Lung (tissue), 16 donors: Measurements from ENCODE around the gene APOBEC3A. TPM values are rescaled to one million over a fixed set of nuclear protein-coding genes. Genes with fewer than 3 reads are reported as not detected.

Experiments used
- ATAC-seq: fragments of 200-7000 bp; cut with Tn5 transposase; one replicate; pipeline ENCODE4 v1.9.1; 2020; ENCODE audit warnings: moderate number of reproducible peaks; ENCODE audit not compliant: insufficient read depth, low FRiP score
- DNase-seq, 3 donors: peaks; one replicate each; pipeline ENCODE4 v3.0.0-alpha.2; 2013 to 2017
- H3K27ac ChIP-seq, 2 donors: one replicate each; pipeline ENCODE4 v1.5.1; 2013; ENCODE audit warnings: mild to moderate bottlenecking in 2 of 2, moderate library complexity in 2 of 2, control low read depth in 1 of 2, inconsistent platforms in 1 of 2, low read depth in 1 of 2, low read length in 1 of 2
- H3K27me3 ChIP-seq, 3 donors: one replicate each; pipeline ENCODE4 v1.5.1; 2013; ENCODE audit warnings: low read length in 2 of 3; ENCODE audit not compliant: control insufficient read depth in 3 of 3, insufficient read depth in 3 of 3
- H3K36me3 ChIP-seq, 4 donors: one replicate each; pipeline ENCODE4 v1.5.1; 2013; ENCODE audit warnings: low read length in 4 of 4, mild to moderate bottlenecking in 1 of 4, moderate library complexity in 1 of 4; ENCODE audit not compliant: control insufficient read depth in 4 of 4, insufficient read depth in 4 of 4
- H3K4me1 ChIP-seq, 5 donors: one replicate each; pipeline ENCODE4 v1.5.1; 2013; ENCODE audit warnings: low read length in 5 of 5, mild to moderate bottlenecking in 2 of 5, moderate library complexity in 1 of 5; ENCODE audit not compliant: control insufficient read depth in 5 of 5, insufficient read depth in 5 of 5
- H3K4me3 ChIP-seq: one replicate; pipeline ENCODE4 v1.5.1; 2013; ENCODE audit warnings: mild to moderate bottlenecking, control low read depth, moderate library complexity
- H3K9ac ChIP-seq, 2 donors: one replicate each; pipeline ENCODE4 v1.5.1; 2013; ENCODE audit warnings: low read length in 2 of 2, control low read depth in 1 of 2; ENCODE audit not compliant: insufficient read depth in 1 of 2
- H3K9me3 ChIP-seq, 4 donors: one replicate each; pipeline ENCODE4 v1.5.1; 2013; ENCODE audit warnings: low read length in 3 of 4, mild to moderate bottlenecking in 1 of 4, moderate library complexity in 1 of 4; ENCODE audit not compliant: control insufficient read depth in 4 of 4, insufficient read depth in 3 of 4
- WGBS, 2 donors: extraction: QIAGEN DNeasy Blood & Tissue Kit; methylation state at CpG; one replicate each; pipeline ENCODE4 v1.1.7; 2013; 5-methylcytosine and 5-hydroxymethylcytosine counted together
- long read RNA-seq, 5 donors: transcript quantifications; one replicate each; lab custom pipeline, GENCODE V29; 2026
- polyA plus RNA-seq, 2 donors: library from polyadenylated mRNA; stranded (reverse); fragments of 200-250 nt; gene quantifications; one replicate each; pipeline ENCODE4 v1.2.1, GENCODE V29; 2013
- total RNA-seq, 2 donors: library from RNA; depleted of rRNA in 1 of 2; stranded (reverse); fragments of >200 nt in 1 of 2; gene quantifications; one replicate each; pipeline ENCODE4 v1.2.1, GENCODE V29; 2014 to 2021
- TF ChIP-seq, protein P1 (sequence below): IDR thresholded peaks from 2 replicates; pipeline ENCODE4 v1.5.1; 2012; ENCODE audit warnings: mild to moderate bottlenecking; ENCODE audit errors: control extremely low read depth, extremely low read depth
- donor health status: control.
- donor health status: control.
- donor health status: Bipolar disorder and iron deficiency.
- donor health status: healthy.
- donor health status: DM: yes; HTN: yes; CAD: no.

Gene APOBEC3A
- 10 to 100 TPM in 1 of 2 donors, 1 to 10 TPM in 1; 6.2 to 12.0 TPM for total RNA-seq
- polyA plus RNA-seq = 10 to 100 TPM in 1 of 2 donors, 1 to 10 TPM in 1; 1.1 to 68.3 TPM
- long read RNA-seq, donor 1 = 0 reads
- long read RNA-seq, donor 2 = 0 reads
- long read RNA-seq, donor 3 = 0 reads
- long read RNA-seq, donor 4 = 0 reads
- long read RNA-seq, donor 5 = 0 reads

DNA sequence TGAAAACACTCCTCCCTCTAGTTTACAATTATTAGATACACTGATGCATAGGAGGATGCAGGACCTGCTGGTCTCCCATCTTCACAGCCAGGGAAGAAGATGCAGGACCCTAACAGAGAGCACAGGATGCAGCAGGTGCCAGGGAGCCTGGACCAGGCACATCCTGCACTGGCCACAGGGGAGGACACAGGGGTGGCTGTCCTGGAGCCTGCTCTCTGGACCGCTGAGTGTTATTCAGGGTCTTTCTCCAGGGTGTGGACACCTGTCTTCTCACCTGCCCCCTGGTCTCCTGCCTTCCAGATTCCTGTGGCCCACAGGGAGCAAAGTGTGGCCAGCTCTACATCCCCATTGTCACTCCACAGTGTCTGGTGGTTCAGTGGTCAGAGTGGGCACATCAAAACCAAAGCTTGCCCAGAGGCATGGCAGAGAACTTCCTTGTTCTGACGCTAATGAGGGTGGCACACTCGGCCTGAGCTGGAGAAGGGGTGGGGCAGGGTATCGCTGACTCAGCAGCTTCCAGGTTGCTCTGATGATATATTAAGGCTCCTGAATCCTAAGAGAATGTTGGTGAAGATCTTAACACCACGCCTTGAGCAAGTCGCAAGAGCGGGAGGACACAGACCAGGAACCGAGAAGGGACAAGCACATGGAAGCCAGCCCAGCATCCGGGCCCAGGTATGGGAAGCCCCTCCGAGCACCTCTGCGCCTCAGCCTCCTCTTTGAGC lies at the start of gene APOBEC3A:
TSS of gene APOBEC3A (plus strand) at position 564 of the 725 bp plus-strand sequence. CDS start at position 647, 83 bp downstream.
- WGBS, 2 donors = 71% methylated on average over 11 of the region's 11 CpGs
- Histone ChIP-seq H3K27ac (peak within 1 kb of the TSS in 1 of 2 donors; percentile 17), H3K4me1 (no peaks in the 10 kb centered on the region), H3K27me3 (no peaks in the 10 kb centered on the region), H3K9me3 (no peaks in the 10 kb centered on the region), H3K4me3 (no peak within 1 kb of the TSS), H3K36me3 (no peaks in the 10 kb centered on the region), H3K9ac (no peak within 1 kb of the TSS)
- no peak for ATAC-seq
- TF ChIP-seq, protein P1, sequence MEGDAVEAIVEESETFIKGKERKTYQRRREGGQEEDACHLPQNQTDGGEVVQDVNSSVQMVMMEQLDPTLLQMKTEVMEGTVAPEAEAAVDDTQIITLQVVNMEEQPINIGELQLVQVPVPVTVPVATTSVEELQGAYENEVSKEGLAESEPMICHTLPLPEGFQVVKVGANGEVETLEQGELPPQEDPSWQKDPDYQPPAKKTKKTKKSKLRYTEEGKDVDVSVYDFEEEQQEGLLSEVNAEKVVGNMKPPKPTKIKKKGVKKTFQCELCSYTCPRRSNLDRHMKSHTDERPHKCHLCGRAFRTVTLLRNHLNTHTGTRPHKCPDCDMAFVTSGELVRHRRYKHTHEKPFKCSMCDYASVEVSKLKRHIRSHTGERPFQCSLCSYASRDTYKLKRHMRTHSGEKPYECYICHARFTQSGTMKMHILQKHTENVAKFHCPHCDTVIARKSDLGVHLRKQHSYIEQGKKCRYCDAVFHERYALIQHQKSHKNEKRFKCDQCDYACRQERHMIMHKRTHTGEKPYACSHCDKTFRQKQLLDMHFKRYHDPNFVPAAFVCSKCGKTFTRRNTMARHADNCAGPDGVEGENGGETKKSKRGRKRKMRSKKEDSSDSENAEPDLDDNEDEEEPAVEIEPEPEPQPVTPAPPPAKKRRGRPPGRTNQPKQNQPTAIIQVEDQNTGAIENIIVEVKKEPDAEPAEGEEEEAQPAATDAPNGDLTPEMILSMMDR = no peak
- DNase-seq = no peak

DNA sequence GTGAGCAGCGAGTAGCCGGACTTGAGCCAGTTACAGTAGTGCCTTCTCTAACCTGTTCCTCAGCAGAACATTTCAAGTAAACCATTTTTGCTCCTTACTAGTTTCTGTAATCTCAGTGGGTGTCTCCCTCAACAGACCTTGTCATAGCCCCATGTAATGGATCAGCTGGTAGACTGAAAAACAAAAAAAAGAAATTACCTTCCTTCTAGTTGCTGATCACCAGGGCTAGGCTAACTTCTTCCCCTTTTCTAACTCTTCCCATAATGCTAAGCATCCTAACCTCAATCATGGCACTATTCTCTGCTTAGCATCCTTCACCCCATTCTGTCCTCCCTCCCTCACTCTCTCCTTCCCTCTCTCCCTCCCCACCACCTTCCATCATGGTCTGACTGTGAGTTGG lies 49.6 kb upstream of the APOBEC3A start:
- no peaks in the 10 kb centered on the region for H3K36me3 ChIP-seq
- DNase-seq (no peak), ATAC-seq (no peak)
- peaks cover 0 to 6% (median 4%) of the 10 kb centered on the region in 5 donors for H3K4me1 ChIP-seq
- H3K27ac ChIP-seq = no peak overlapping the region
- no peaks in the 10 kb centered on the region for H3K27me3 ChIP-seq
- TF ChIP-seq, protein P1 = no peak
- H3K4me3 ChIP-seq = no peak overlapping the region
- WGBS, 2 donors = 74 to 88% methylated on average over 2 of the region's 2 CpGs
- H3K9me3 ChIP-seq = peaks cover 0 to 5% (median 0%) of the 10 kb centered on the region in 4 donors
- no peak overlapping the region for H3K9ac ChIP-seq

DNA sequence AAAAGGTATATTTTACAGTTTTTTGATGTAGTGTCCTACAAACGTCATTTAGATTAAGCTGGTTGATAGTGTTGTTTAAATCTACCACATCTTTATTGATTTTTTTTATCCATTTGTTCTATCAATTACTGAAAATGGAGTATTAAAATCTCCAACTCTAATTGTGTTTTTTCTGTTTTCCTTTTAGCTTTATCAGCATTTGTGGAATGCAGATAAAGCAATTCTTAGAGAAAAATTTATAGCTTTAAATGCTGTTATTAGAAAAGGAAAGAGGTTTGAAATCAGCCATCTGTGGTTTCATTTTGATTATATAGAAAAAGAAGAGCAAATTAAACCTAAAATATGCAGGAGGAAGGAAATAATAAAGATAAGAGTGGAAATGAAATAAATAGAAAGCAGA lies 46.0 kb upstream of the APOBEC3A start:
- H3K9me3 ChIP-seq = no peaks in the 10 kb centered on the region
- ATAC-seq (no peak), DNase-seq (no peak)
- H3K9ac ChIP-seq = no peak overlapping the region
- TF ChIP-seq, protein P1 = no peak
- peaks cover 0 to 6% (median 4%) of the 10 kb centered on the region in 5 donors for H3K4me1 ChIP-seq
- H3K27ac ChIP-seq = no peak overlapping the region
- 69 to 80% methylated on average over 1 of the region's 1 CpG for WGBS, 2 donors
- no peak overlapping the region for H3K4me3 ChIP-seq
- no peaks in the 10 kb centered on the region for H3K27me3 ChIP-seq
- no peaks in the 10 kb centered on the region for H3K36me3 ChIP-seq
